GM18867 (cell line): ENCODE measurements around the gene STARD5.

Experiments
- ATAC-seq: cut with Tn5 transposase; IDR thresholded peaks from one replicate; pipeline ENCODE4 v1.9.1; 2021; ENCODE audit warnings: mild to moderate bottlenecking, moderate library complexity; ENCODE audit not compliant: unreplicated experiment

Gene STARD5

DNA sequence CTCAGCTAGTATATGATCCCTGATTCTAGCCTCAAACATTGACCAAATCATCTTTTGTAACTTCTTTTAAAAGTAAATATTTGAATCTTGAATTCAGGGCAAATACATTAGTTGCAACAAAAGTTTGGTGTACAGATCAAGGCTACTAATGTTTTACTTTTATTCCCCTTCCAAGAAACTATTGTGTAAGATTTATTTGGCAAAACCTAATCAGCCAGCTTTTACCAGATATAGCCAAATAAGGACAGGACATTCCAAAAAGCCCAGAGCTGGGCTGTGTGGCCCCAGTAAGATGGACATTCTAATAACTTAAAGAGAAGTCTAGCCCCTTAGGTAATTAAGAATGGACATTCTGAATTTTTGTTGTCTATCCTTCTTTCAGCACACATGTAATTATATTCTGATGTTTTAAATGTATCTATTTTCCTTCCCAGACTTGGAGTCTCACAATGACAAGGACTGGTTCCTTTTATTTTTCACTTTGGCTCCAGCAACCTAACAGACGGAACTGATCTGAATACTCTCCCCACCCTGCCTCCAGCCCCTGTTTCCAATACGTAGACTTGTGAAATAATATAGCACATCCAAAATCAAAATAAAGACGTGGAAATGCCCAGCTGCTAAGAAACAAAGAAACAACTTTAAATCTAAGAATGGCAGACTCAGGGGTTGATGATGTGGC is 48.1 kb downstream of the STARD5 start:
- ATAC-seq, result no peak

DNA sequence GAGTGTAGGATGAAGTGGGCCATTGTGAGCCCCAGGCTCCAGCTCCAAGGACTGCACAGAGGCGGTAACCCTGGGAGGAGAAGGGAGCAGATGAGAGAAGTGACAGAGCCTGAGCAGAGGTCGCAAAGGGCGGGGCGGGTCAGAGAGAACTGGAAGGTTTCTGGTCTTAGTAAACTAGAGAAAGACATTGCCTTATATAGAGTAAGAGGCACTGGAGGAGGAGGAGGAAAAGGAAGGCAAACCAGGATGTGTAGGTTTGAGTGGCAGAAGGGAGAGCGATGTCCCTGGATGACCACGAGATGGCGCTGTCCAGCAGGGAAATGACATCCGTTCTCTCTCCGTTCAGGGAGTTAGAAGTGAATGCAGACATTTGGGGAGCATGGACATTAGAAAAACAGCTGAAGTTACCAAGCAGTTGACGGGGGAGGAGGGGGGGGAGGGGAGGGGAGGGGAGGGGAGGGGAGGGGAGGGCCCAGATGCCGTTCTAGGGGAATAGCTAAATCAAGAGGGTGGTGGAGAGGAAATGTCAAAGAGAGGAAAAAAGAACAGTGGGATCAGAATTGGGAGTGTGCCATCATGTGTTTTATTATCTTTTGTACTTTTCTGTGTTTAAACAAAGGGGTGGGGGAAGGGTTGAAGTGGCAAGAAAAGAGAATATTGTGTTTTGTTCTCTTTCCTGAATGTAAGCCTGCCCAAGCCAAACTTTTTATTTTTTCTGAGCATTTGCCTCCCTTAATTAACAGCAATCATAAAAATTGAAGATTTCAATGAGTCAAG is 48.8 kb downstream of the STARD5 start:
- ATAC-seq, result peak; percentile 80

DNA sequence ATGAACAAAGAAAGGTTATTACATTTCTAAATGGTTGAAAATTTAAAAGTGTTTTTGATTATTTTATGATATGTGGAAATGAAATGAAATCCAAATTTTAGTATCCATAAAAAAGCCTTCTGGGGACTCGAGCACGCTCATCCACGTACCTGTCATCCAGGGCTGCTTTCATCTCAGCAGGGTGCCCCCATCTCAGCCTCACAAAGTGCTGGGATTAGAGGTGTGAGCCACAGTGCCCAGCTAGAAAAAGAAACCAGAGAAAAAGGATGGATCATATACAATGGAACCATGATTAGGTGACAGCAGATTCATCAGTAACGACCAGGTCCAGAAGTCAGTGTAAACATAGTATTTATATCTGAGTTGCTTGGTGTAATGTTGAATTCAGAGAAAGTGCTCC is 49.7 kb downstream of the STARD5 start:
- ATAC-seq, result no peak

DNA sequence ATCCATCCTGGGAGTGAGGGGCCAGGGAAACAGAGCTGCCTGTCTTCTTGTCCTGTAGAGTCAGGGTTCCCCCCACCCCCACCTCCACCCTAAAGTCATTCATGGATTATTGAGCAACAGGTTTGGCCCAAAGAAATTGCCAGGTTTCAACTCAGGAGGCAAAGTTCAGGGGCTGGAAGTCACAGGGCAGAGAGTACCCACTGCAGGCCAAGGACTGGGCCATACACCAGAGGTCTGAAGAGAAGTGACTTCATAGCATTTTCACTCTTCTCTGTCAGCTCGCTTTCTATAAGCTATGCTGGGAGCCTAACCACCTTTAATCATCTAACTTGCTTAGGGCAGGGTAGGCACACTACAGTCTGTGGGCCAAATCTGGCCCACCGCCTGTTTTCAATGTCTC is 50.1 kb downstream of the STARD5 start:
- ATAC-seq, result no peak

DNA sequence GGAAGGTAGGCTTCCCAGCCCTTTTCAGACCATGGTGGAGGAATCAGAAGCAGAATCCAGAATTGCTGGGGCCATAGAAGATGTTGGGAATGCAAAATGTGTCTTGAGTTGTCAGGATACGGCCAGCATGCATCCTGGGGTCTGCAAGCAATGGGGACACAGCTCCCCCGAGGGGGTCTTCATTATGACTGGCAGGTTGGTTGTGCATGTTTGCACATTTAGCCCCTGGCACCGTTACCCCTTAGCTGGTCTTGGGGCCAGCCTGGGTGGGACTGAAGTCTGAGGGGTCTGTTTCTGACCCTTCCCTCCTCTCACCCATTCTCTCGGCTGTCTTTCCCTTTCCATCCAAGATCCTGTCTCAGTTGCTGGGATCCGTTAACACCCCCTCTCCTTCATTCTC is 50.7 kb downstream of the STARD5 start:
- no peak for ATAC-seq

DNA sequence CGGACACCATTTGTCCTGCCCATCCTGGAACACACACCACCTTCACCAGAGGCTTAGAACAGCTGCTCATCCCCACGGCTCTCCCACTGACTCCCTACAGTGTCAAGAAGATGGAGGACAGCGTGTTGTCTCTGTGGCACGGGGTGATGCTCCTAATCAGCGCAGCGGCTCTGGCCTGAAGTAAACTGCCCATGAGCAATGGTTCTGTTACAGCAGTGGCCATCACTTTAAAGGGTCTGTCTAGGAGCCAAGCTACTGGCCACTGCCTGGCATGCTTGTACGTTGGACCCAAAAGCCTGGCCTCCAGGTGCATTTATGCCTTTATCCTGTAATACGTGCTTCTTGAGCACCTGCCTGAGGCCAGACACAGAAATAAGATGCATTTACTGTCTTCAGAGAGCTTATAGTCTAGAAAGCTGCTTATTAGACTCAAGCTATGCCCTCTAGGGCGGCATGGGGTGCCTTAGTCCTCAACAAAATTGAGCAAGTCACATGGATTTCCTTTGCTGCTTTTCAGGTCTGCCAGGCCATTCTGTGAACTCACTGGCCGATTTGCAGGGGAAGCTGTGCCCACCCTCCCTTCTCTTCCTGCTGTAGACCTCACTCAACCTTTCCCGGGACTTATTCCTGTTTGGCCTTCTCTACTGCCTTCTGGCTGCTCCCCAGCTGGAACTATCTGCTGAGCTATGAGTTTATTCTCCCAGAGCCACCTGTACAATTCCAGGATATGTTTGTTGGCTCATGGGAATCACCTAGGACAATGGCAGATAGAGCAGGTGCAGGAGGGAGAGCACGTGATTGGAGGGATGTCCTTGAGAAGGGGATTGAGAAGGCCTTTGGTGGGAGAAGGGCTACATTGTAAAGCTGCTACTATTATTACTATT is 51.9 kb downstream of the STARD5 start:
- no peak for ATAC-seq

DNA sequence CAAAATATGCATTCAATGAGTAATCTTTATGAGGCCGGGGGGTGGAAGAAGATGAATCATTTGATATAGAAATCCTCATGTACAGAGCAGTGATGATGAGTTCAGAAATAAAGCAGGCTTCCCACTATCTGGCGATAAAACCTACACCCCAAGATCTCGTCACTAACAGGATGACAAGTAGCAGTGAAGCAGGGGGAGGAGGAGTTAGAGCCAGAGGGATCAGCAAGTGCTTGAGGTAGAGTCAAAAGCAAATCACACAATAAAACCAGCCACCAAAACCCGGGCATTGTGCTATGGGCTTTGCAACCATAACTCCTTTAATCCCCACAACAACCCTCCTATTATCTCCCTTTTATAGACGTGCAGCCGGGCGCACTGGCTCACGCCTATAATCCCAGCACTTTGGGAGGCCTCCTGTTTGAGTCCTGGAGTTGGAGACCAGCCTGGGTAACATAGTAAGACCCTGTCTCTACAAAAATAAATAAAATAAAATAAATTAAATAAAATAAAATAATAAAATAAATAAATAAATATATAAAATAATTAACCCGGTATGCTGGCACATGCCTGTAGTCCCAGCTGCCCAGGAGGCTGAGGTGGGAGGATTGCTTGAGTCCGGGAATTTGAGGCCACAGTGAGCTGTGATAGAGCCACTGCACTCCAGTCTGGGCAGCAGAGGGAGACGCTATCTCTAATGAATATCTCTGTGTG is 53.0 kb downstream of the STARD5 start:
- ATAC-seq, result no peak

DNA sequence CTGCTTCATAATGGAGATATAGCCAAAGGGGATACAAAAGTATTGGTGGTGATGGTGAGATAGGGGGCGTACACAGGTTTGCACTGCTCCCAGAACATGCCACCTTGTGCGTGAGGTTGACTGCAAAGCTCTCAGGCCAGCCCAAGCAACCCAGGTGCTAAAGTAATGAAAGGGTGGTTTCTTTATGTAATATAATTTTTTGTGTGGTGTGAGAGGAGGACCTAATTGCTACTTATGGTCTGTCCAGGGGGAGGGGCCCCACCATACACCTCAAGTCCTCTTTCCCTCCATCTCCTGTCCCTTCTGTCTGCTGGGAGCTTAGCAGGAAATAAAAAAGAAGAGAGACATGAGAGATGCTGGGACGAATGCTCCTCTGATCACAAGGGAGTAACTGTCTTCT is 53.8 kb downstream of the STARD5 start:
- no peak for ATAC-seq

DNA sequence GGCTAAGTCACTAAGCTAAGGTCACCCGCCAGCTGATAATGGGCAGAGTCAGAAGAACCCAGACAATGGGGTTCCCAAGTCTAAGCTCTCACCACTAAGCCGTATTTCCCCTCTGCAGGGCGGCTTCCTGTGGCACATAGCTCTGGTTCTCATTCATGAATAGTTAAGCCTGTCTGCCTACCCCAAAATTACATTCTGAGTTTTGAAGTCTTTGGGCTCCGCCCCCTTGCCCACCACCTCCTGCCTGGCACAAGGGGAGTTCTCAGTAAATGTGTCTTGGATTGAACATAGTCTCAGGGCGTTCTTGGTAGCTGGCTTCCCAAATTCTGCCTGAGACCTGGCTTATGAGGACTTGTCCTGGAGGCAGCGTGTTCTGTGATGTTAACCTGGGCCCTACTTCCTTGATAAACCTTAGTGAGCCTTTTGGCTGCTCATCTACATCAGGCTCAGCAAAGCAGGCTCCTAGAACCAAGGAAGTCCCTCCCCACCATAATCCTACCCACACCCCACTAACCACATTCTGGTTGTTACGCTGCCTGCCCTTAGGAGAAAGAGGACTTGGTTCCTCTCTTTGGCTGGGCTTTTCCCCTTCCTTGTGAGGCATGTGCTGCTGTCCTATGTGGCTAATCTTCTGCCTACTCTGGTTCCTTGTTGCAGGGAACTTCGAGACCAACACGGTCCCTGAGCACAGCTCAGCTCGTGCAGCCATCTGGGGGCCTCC is 54.9 kb downstream of the STARD5 start:
- ATAC-seq, result no peak

DNA sequence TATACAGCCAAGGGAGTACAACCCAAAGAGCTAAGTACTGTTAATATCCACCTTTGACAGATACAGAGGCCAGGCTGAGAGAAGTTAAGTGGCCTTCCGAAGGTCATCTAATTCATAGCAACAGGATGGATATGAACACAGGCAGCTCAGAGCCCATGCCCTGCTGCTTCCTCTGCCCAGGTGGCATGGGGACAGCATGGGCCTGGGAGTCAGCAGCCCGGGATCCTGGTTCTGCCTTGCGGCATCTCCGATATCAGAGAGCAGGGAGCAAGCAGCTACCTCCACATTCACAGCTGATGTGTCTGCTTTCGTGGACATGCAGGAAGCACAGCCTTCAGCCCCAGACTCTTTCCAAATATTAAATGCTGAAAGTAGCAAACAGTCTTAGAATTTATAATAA is 55.6 kb downstream of the STARD5 start:
- ATAC-seq, result no peak

DNA sequence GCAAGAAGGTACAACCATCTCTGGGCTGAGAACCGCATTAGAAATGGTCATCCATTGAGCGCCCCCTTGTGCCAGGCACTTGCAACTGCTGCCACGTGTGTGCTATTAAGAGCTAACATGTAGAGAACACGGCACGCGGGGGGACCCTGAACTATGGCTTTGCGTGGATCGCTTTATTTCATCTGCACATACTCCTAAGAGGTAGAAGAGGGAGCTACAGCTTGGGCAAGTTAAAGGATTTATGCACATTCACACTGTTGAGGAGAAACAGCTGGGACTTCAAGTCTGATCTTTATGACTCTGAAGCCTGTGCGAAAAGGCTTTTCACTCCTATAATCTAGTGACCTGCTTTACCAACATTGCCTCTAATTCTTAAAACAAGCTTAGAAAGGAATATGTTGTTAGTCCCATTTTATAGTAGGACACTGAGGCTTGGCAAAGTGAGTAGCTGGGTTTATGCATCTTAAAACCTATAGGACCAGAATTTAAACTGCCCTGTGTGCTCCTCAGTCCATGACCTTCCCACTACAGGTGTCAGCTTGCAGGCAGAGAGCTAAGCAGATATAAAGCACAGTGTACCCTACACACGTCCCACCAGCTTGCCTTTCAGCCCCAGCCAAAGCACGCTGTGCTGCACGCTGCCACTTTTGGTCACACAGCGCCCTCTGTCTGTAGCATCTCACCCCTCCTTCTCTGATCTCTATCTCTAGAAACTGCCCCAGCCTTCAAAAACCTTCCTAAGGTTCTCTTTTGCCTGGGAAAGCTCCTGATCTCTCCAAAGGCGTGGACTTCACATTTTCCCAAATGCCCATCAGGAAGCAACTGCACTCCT is 57.8 kb downstream of the STARD5 start:
- ATAC-seq, result peak; percentile 79

DNA sequence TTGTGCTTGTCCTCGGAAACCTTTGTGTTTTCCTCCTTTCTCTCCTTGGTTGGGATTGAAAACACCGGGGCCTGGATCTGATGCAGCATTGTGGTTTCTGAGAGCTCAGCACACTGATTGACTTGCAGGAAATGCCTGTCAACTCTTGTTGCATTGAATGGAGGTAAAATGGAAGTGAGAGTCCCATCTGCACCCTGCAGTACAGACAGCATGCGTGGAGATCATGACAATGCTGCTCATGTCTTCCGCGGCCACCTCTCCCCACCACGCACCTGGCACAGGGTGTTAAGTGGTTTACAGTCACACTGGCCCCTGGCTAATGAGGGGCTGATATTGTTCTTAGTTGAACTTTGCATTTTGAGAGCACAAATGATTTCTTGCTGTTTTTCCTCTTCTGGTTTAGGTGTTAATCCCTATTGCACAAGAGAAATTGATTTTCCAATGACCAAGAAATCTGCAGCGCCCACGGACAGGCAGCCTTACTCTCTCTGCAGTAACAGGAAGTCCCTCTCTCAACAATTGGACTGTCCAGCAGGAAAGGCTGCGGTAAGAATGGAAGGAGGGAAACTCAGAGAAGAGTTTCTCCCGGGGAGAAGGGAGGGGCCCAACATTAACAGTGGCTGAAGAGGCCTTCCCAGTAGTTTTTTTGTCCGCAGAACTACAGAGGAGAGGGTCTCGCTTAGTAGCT is 58.5 kb downstream of the STARD5 start:
- ATAC-seq, result peak; percentile 46

DNA sequence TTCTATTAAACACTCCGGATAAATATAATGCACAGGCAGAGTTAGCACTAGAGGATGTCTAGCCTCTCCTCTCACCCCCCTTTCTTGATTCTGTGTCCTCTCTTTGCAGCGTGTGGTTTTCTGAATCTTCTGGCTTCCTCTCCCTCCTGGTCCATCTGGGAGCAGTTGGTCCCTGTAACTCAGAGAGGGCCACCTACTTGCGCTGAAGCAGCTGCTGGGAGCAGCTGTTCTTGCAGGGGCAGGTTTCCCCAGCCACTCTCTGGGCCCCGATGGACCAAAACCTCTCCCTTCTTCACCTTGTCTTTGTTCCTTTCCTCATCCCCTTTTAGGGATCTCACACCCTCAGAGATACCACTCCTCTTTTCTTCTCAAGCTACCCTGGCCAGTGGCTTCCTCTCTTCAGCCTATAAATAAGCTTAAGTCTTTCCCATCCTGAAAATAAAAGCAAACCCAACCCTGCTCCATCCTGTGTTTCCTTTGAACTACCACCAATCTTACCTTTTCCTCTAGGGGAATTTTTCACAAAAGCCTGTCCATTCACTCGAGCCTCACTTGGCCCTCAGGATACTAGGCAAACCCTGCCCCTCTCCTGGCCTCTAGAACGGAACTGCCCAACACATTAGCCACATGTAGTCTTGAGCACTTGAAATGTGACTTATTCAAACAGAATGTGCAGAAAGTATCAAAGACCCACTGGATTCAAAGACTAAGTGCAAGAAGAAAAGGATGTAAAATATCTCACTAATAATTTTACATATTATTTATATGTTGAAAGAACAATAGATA is 59.7 kb downstream of the STARD5 start:
- no peak for ATAC-seq

DNA sequence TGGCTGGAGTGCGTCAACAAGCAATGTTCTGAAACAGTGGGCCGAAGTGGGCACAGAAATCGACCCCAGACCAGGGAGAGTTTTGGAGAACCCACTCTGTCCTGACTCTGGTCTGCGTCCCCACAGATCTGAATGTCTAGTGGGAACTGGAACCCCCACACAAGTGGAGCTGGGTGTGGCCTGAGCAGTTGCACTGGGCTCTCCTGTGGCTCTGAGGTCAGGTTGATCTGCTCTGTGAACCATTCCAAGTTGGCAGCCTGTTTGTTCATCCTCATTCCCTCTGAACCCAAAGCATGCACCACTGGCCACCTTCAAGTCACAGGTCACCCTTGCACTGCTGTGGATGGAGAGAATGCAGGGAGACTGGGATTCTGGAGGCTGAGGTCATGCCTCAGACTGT is 60.5 kb downstream of the STARD5 start:
- no peak for ATAC-seq

DNA sequence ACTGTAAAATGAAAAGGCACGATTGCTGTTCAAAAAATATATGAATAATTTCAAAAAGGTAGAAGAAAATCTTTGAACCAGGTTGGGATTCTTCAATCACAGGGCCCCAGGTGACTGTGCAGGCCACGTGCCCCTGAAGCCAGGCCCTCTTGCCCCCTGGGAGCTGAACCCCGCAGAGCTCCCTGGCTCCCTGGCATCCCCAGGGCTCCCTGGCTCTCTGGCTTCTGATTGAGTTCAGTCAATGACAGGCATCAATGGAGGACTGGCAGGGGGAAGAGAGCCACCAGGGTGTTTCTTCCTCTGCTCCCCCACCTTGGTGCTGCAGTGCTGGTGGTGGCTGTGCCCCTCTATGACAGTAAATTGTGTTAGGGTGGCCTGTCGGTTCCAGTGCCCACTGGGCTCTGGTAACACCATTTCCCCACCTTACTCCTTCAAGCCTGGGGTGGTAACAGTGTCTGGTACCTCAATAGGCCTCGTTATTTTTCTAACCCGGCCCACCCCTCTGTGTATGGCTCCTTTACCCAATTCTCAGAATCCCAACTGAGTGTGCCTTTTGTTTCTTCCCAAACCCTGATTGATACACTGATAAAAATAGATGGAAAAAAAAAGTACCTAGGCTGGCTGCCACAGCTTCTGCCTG is 62.6 kb downstream of the STARD5 start:
- ATAC-seq, result no peak

DNA sequence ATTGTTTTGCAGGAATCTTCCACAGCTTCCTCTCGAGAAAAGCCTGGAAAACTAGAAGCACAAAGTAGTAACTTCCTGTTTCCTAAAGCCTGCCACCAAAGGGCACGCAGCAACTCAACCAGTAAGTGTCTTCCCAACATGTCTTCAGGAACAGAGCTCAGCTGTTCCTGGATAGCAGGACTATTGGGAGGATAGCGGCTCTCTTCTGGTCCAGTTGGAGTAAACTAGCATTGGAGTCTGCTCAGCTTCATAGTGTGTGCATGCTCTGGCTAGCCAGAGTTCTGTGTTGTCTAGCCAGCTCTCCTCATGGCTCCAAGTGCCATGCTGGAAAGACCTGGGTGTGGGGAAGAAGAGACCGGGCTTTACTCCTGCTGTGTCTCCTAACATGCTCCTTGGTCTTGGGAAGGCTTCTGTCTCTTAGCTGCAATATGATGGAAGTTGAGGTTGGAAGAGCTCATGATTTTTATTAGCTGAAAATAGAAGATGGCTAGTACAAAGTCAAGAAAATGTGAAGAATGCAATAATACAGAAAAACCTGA is 64.1 kb downstream of the STARD5 start:
- ATAC-seq, result no peak
